HEK293 (cell line): ENCODE measurements around the gene PTGER3.

Source experiments
- CTCF ChIA-PET: fragments of 350-600 bp; formaldehyde crosslinking; extraction: SDS; loops from one replicate; lab custom pipeline; 2021; ENCODE audit warnings: antibody characterized with exemption; lab: Yijun Ruan, JAX
- POLR2A ChIA-PET: fragments of 300-600 bp; formaldehyde crosslinking; extraction: SDS; loops from one replicate; lab custom pipeline; 2020; ENCODE audit warnings: antibody characterized with exemption, inconsistent platforms; lab: Yijun Ruan, JAX
- H3K27ac ChIP-seq: fragments of 200-500 bp; sonication (Bioruptor generic); 2 replicates; pipeline ENCODE4 v1.5.1; 2014; ENCODE audit warnings: low read depth, low read length, control low read depth, inconsistent platforms; ENCODE audit errors: extremely low read depth
- H3K36me3 ChIP-seq, 2 experiments: fragments of 200-500 bp in 1 of 2; sonication (Bioruptor generic) in 1 of 2; 1 replicate in 1 of 2; 2 replicates in 1 of 2; pipeline ENCODE4 v1.5.1; 2014 to 2017; ENCODE audit warnings: inconsistent platforms in 2 of 2, low read length in 2 of 2; ENCODE audit not compliant: control insufficient read depth in 2 of 2, insufficient read depth in 1 of 2
- H3K4me1 ChIP-seq: fragments of 200-500 bp; sonication (Bioruptor generic); 2 replicates; pipeline ENCODE4 v1.5.1; 2014; ENCODE audit warnings: mild to moderate bottlenecking, low read length, inconsistent platforms; ENCODE audit not compliant: control insufficient read depth, insufficient read depth
- H3K4me3 ChIP-seq: 2 replicates; pipeline ENCODE4 v1.5.1; 2011; ENCODE audit warnings: low read depth, mild to moderate bottlenecking, control low read depth, low read length, moderate library complexity
- H3K9me3 ChIP-seq: fragments of 200-500 bp; sonication (Bioruptor generic); 2 replicates; pipeline ENCODE4 v1.5.1; 2014; ENCODE audit warnings: low read depth, low read length, inconsistent platforms; ENCODE audit not compliant: control insufficient read depth, insufficient read depth
- BCL11B ChIP-seq: fragments of 450-650 bp; formaldehyde crosslinking; IDR thresholded peaks from 2 replicates; pipeline ENCODE4 v1.5.1; 2016; ENCODE audit warnings: low read depth, missing biosample characterization, missing genetic modification characterization
- FEZF1 ChIP-seq: fragments of 450-650 bp; formaldehyde crosslinking; IDR thresholded peaks from 2 replicates; pipeline ENCODE4 v1.5.1; 2016; ENCODE audit warnings: missing biosample characterization, missing genetic modification characterization
- GLI4 ChIP-seq: fragments of 450-650 bp; formaldehyde crosslinking; IDR thresholded peaks from 2 replicates; pipeline ENCODE4 v1.5.1; 2016; ENCODE audit warnings: missing biosample characterization, missing genetic modification characterization
- GLIS1 ChIP-seq: fragments of 450-650 bp; formaldehyde crosslinking; IDR thresholded peaks from 2 replicates; pipeline ENCODE4 v1.5.1; 2016; ENCODE audit warnings: missing biosample characterization, missing genetic modification characterization
- HOXC10 ChIP-seq: sonication (generic); formaldehyde crosslinking; IDR thresholded peaks from 2 replicates; pipeline ENCODE4 v1.8.1; 2023; ENCODE audit warnings: mild to moderate bottlenecking, missing genetic modification reagents
- KLF1 ChIP-seq: fragments of 450-650 bp; formaldehyde crosslinking; IDR thresholded peaks from 2 replicates; pipeline ENCODE4 v1.5.1; 2016; ENCODE audit warnings: missing biosample characterization, missing genetic modification characterization
- KLF16 ChIP-seq: fragments of 450-650 bp; formaldehyde crosslinking; IDR thresholded peaks from 2 replicates; pipeline ENCODE4 v1.5.1; 2017; ENCODE audit warnings: missing biosample characterization, missing genetic modification characterization
- KLF7 ChIP-seq: fragments of 450-650 bp; formaldehyde crosslinking; IDR thresholded peaks from 2 replicates; pipeline ENCODE4 v1.5.1; 2016; ENCODE audit warnings: missing biosample characterization, missing genetic modification characterization, borderline replicate concordance
- KLF8 ChIP-seq: fragments of 450-650 bp; formaldehyde crosslinking; IDR thresholded peaks from 2 replicates; pipeline ENCODE4 v1.5.1; 2016; ENCODE audit warnings: missing biosample characterization, missing genetic modification characterization
- MZF1 ChIP-seq: fragments of 450-650 bp; formaldehyde crosslinking; IDR thresholded peaks from 2 replicates; pipeline ENCODE4 v1.5.1; 2017; ENCODE audit warnings: missing biosample characterization, missing genetic modification characterization, borderline replicate concordance
- WT1 ChIP-seq: fragments of 450-650 bp; formaldehyde crosslinking; IDR thresholded peaks from 2 replicates; pipeline ENCODE4 v1.5.1; 2016; ENCODE audit warnings: missing biosample characterization, missing genetic modification characterization
- ZBTB21 ChIP-seq: fragments of 450-650 bp; formaldehyde crosslinking; IDR thresholded peaks from 2 replicates; pipeline ENCODE4 v1.5.1; 2017; ENCODE audit warnings: missing biosample characterization, missing genetic modification characterization
- ZIC2 ChIP-seq: fragments of 450-650 bp; formaldehyde crosslinking; IDR thresholded peaks from 2 replicates; pipeline ENCODE4 v1.5.1; 2016; ENCODE audit warnings: missing biosample characterization, missing genetic modification characterization
- ZNF138 ChIP-seq: fragments of 450-650 bp; formaldehyde crosslinking; IDR thresholded peaks from 2 replicates; pipeline ENCODE4 v1.5.1; 2016; ENCODE audit warnings: missing biosample characterization, missing genetic modification characterization, borderline replicate concordance
- ZNF169 ChIP-seq: fragments of 450-650 bp; formaldehyde crosslinking; IDR thresholded peaks from 2 replicates; pipeline ENCODE4 v1.5.1; 2016; ENCODE audit warnings: missing biosample characterization, missing genetic modification characterization
- ZNF184 ChIP-seq: fragments of 450-650 bp; IDR thresholded peaks from 2 replicates; pipeline ENCODE4 v1.5.1; 2018; ENCODE audit warnings: missing biosample characterization, mild to moderate bottlenecking, missing genetic modification characterization
- ZNF223 ChIP-seq: fragments of 450-650 bp; formaldehyde crosslinking; IDR thresholded peaks from 2 replicates; pipeline ENCODE4 v1.5.1; 2016; ENCODE audit warnings: missing biosample characterization, missing genetic modification characterization
- ZNF248 ChIP-seq: fragments of 450-650 bp; formaldehyde crosslinking; IDR thresholded peaks from 2 replicates; pipeline ENCODE4 v1.5.1; 2017; ENCODE audit warnings: missing biosample characterization, missing genetic modification characterization
- ZNF335 ChIP-seq: fragments of 450-650 bp; formaldehyde crosslinking; conservative IDR thresholded peaks from 2 replicates; pipeline ENCODE4 v1.5.1; 2016; ENCODE audit warnings: missing biosample characterization, missing genetic modification characterization
- ZNF398 ChIP-seq: fragments of 450-650 bp; formaldehyde crosslinking; IDR thresholded peaks from 2 replicates; pipeline ENCODE4 v1.5.1; 2017; ENCODE audit warnings: missing biosample characterization, missing genetic modification characterization
- ZNF423 ChIP-seq: fragments of 450-650 bp; formaldehyde crosslinking; IDR thresholded peaks from 2 replicates; pipeline ENCODE4 v1.5.1; 2016; ENCODE audit warnings: missing biosample characterization, missing genetic modification characterization
- ZNF426 ChIP-seq: fragments of 450-650 bp; formaldehyde crosslinking; IDR thresholded peaks from 2 replicates; pipeline ENCODE4 v1.5.1; 2017; ENCODE audit warnings: missing biosample characterization, missing genetic modification characterization, mild to moderate bottlenecking, inconsistent platforms, moderate library complexity
- ZNF555 ChIP-seq: fragments of 450-650 bp; formaldehyde crosslinking; conservative IDR thresholded peaks from 2 replicates; pipeline ENCODE4 v1.5.1; 2017; ENCODE audit warnings: missing biosample characterization, mild to moderate bottlenecking, missing genetic modification characterization, inconsistent platforms
- ZNF558 ChIP-seq: fragments of 450-650 bp; formaldehyde crosslinking; IDR thresholded peaks from 2 replicates; pipeline ENCODE4 v1.5.1; 2016; ENCODE audit warnings: missing biosample characterization, missing genetic modification characterization
- ZNF623 ChIP-seq: fragments of 450-650 bp; formaldehyde crosslinking; IDR thresholded peaks from 2 replicates; pipeline ENCODE4 v1.5.1; 2016; ENCODE audit warnings: missing biosample characterization, missing genetic modification characterization
- ZNF629 ChIP-seq: fragments of 450-650 bp; formaldehyde crosslinking; IDR thresholded peaks from 2 replicates; pipeline ENCODE4 v1.5.1; 2017; ENCODE audit warnings: missing biosample characterization, missing genetic modification characterization
- ZNF776 ChIP-seq: fragments of 450-650 bp; formaldehyde crosslinking; IDR thresholded peaks from 2 replicates; pipeline ENCODE4 v1.5.0; 2017; ENCODE audit warnings: missing biosample characterization, missing genetic modification characterization, borderline replicate concordance
- ZSCAN16 ChIP-seq: fragments of 450-650 bp; formaldehyde crosslinking; IDR thresholded peaks from 2 replicates; pipeline ENCODE4 v1.5.1; 2016; ENCODE audit warnings: missing biosample characterization, missing genetic modification characterization
- TF ChIP-seq, protein P1 (sequence below): fragments of 450-650 bp; formaldehyde crosslinking; IDR thresholded peaks from 2 replicates; pipeline ENCODE4 v1.5.1; 2017; ENCODE audit warnings: missing biosample characterization, mild to moderate bottlenecking, missing genetic modification characterization, moderate library complexity
- TF ChIP-seq, protein P2 (sequence below): fragments of 450-650 bp; formaldehyde crosslinking; IDR thresholded peaks from 2 replicates; pipeline ENCODE4 v1.5.1; 2017; ENCODE audit warnings: missing biosample characterization, missing genetic modification characterization
- TF ChIP-seq, protein P3 (sequence below): fragments of 450-650 bp; formaldehyde crosslinking; IDR thresholded peaks from 2 replicates; pipeline ENCODE4; 2016; ENCODE audit warnings: missing biosample characterization, missing genetic modification characterization

The PTGER3 gene

GRCh38 chr1:71044833-71045232 is 2.8 kb downstream of the PTGER3 start:
- no peak overlapping the region for H3K4me3 ChIP-seq
- no peaks in the 10 kb centered on the region for H3K36me3 ChIP-seq
- no peaks in the 10 kb centered on the region for H3K9me3 ChIP-seq
- CTCF ChIA-PET = interaction anchor here (0.6 kb wide), 1 partner anchor 145 kb away, joined by 4 read pairs; no protein-coding TSS in a partner anchor
- TF ChIP-seq ZNF623 (no peak), ZNF426 (tag by site-specific recombination) (no peak), ZIC2 (no peak)
- no peaks in the 10 kb centered on the region for H3K4me1 ChIP-seq
- POLR2A ChIA-PET = no interaction called here
- H3K27ac ChIP-seq = no peak overlapping the region

DNA sequence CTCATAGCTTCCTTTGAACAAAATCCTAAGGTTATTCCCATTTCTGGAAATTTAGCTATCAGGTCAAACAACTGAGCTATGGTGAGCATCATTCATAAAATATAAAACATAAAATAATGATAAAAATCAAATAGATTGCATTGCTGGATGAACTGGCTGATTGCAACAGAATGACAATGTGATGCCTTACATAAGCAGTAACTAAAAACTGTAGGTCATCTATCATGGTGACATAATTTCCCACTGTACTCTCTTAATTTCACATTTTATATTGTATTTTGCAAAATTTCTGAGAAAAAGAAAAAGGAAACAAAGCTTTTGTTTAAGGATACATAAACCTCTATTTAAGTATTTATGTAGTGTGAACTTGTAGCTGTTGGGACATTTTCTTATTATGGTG is 4.6 kb downstream of the PTGER3 start:
- Histone ChIP-seq H3K36me3 (no peaks in the 10 kb centered on the region), H3K9me3 (no peaks in the 10 kb centered on the region), H3K27ac (no peak overlapping the region), H3K4me1 (no peaks in the 10 kb centered on the region), H3K4me3 (no peak overlapping the region)
- no peak for TF ChIP-seq ZBTB21 (tag by site-specific recombination)
- no peak for TF ChIP-seq ZNF184
- no peak for TF ChIP-seq KLF16
- TF ChIP-seq, protein P1, sequence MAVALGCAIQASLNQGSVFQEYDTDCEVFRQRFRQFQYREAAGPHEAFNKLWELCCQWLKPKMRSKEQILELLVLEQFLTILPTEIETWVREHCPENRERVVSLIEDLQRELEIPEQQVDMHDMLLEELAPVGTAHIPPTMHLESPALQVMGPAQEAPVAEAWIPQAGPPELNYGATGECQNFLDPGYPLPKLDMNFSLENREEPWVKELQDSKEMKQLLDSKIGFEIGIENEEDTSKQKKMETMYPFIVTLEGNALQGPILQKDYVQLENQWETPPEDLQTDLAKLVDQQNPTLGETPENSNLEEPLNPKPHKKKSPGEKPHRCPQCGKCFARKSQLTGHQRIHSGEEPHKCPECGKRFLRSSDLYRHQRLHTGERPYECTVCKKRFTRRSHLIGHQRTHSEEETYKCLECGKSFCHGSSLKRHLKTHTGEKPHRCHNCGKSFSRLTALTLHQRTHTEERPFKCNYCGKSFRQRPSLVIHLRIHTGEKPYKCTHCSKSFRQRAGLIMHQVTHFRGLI (tag by site-specific recombination) = no peak
- TF ChIP-seq KLF7 (tag by site-specific recombination) = no peak
- TF ChIP-seq ZNF223 (tag by site-specific recombination) = no peak
- no peak for TF ChIP-seq FEZF1 (tag by site-specific recombination)
- no peak for TF ChIP-seq ZNF169 (tag by site-specific recombination)
- no peak for TF ChIP-seq GLI4 (tag by site-specific recombination)
- TF ChIP-seq KLF1 (tag by site-specific recombination) = no peak
- POLR2A ChIA-PET = no interaction called here
- CTCF ChIA-PET = interaction anchor here (0.7 kb wide), 1 partner anchor 45 kb away, joined by 4 read pairs; no protein-coding TSS in a partner anchor

- H3K4me3 ChIP-seq = no peak overlapping the region
- POLR2A ChIA-PET = no interaction called here
- CTCF ChIA-PET = no interaction called here
- H3K9me3 ChIP-seq = no peaks in the 10 kb centered on the region
- H3K27ac ChIP-seq = no peak overlapping the region
- no peaks in the 10 kb centered on the region for H3K36me3 ChIP-seq
- H3K4me1 ChIP-seq = no peaks in the 10 kb centered on the region
- TF ChIP-seq, protein P2, sequence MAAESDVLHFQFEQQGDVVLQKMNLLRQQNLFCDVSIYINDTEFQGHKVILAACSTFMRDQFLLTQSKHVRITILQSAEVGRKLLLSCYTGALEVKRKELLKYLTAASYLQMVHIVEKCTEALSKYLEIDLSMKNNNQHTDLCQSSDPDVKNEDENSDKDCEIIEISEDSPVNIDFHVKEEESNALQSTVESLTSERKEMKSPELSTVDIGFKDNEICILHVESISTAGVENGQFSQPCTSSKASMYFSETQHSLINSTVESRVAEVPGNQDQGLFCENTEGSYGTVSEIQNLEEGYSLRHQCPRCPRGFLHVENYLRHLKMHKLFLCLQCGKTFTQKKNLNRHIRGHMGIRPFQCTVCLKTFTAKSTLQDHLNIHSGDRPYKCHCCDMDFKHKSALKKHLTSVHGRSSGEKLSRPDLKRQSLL (tag by site-specific recombination) = no peak
- TF ChIP-seq BCL11B (tag by site-specific recombination) = no peak
- no peak for TF ChIP-seq ZNF629 (tag by site-specific recombination)
- no peak for TF ChIP-seq ZNF248 (tag by site-specific recombination)
- TF ChIP-seq ZNF335 (tag by site-specific recombination) = no peak
- no peak for TF ChIP-seq MZF1
- no peak for TF ChIP-seq HOXC10 (CRISPR knock-in tag)
- no peak for TF ChIP-seq ZNF398 (tag by site-specific recombination)
- no peak for TF ChIP-seq ZNF423 (tag by site-specific recombination)
- no peak for TF ChIP-seq KLF8 (tag by site-specific recombination)
- no peak for TF ChIP-seq ZNF776 (tag by site-specific recombination)
- TF ChIP-seq WT1 = no peak
- TF ChIP-seq ZSCAN16 (tag by site-specific recombination) = no peak
- TF ChIP-seq GLIS1 (tag by site-specific recombination) = no peak
- TF ChIP-seq, protein P3, sequence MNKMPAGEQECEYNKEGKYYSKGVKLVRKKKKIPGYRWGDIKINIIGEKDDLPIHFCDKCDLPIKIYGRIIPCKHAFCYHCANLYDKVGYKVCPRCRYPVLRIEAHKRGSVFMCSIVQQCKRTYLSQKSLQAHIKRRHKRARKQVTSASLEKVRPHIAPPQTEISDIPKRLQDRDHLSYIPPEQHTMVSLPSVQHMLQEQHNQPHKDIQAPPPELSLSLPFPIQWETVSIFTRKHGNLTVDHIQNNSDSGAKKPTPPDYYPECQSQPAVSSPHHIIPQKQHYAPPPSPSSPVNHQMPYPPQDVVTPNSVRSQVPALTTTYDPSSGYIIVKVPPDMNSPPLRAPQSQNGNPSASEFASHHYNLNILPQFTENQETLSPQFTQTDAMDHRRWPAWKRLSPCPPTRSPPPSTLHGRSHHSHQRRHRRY (tag by site-specific recombination) = no peak
- no peak for TF ChIP-seq ZNF555 (tag by site-specific recombination)
- no peak for TF ChIP-seq ZNF558 (tag by site-specific recombination)
- TF ChIP-seq ZNF138 (tag by site-specific recombination) = no peak
Measured at GRCh38 chr1:71041806-71042205, 5.8 kb downstream of the PTGER3 start.
